Neural cell (in vitro differentiated cells): Measurements from ENCODE around the gene MTCH1. TPM values are rescaled to one million over a fixed set of nuclear protein-coding genes. Genes with fewer than 3 reads are reported as not detected.
"Not testable (repeated sequence)": the region's sequence is repeated elsewhere in the genome, so short reads cannot be mapped to it uniquely, and the experiment has no call there.

Experiments
- H2AFZ ChIP-seq: fragments of 200-600, 300-800 bp; sonication (generic), shearing (Covaris generic); 2 replicates; pipeline ENCODE4 v1.6.0; 2014; ENCODE audit warnings: low read depth, mild to moderate bottlenecking, antibody characterized with exemption, low read length, moderate library complexity
- H3F3A ChIP-seq: fragments of 200-600 bp; shearing (Covaris generic); 2 replicates; pipeline ENCODE4 v1.6.1; 2016; ENCODE audit warnings: mild to moderate bottlenecking, moderate library complexity, mixed read lengths, antibody characterized with exemption, low read length; ENCODE audit not compliant: insufficient read depth, poor library complexity, severe bottlenecking
- H3K27ac ChIP-seq: fragments of 200-600, 300-800 bp; sonication (generic), shearing (Covaris generic); 2 replicates; pipeline ENCODE4 v1.5.1; 2014; ENCODE audit warnings: mild to moderate bottlenecking, low read length, moderate library complexity
- H3K27me3 ChIP-seq: fragments of 300-800, 200-600 bp; sonication (generic), shearing (Covaris generic); 2 replicates; pipeline ENCODE4 v1.6.0; 2014; ENCODE audit warnings: mild to moderate bottlenecking, low read depth, low read length, moderate library complexity; ENCODE audit not compliant: insufficient read depth
- H3K36me3 ChIP-seq: fragments of 300-800, 200-600 bp; sonication (generic), shearing (Covaris generic); 2 replicates; pipeline ENCODE4 v1.5.1; 2014; ENCODE audit warnings: mild to moderate bottlenecking, antibody characterized with exemption, low read length, moderate library complexity; ENCODE audit not compliant: insufficient read depth
- H3K4me2 ChIP-seq: fragments of 300-800, 200-600 bp; sonication (generic), shearing (Covaris generic); 2 replicates; pipeline ENCODE4 v1.6.0; 2014; ENCODE audit warnings: mild to moderate bottlenecking, low read length
- H3K4me3 ChIP-seq: fragments of 300-800, 200-600 bp; sonication (generic), shearing (Covaris generic); 2 replicates; pipeline ENCODE4 v1.5.1; 2014; ENCODE audit warnings: mild to moderate bottlenecking, low read length, moderate library complexity
- H3K79me2 ChIP-seq: fragments of 200-600 bp; shearing (Covaris generic); replicated peaks from 2 replicates; pipeline ENCODE4 v1.6.0; 2014; ENCODE audit warnings: mild to moderate bottlenecking, low read length, moderate library complexity; ENCODE audit not compliant: insufficient read depth
- H3K9ac ChIP-seq: fragments of 300-800, 200-600 bp; sonication (generic), shearing (Covaris generic); 2 replicates; pipeline ENCODE4 v1.6.1; 2016; ENCODE audit warnings: mild to moderate bottlenecking, low read length, mixed read lengths
- H3K9me2 ChIP-seq: fragments of 200-600 bp; shearing (Covaris generic); 2 replicates; pipeline ENCODE4 v1.6.1; 2016; ENCODE audit warnings: mild to moderate bottlenecking, low read length, mixed read lengths; ENCODE audit not compliant: insufficient read depth
- H3K9me3 ChIP-seq: fragments of 200-600, 300-800 bp; sonication (generic), shearing (Covaris generic); 2 replicates; pipeline ENCODE4 v1.6.1; 2016; ENCODE audit warnings: mild to moderate bottlenecking, mixed run types, low read length, moderate library complexity, mixed read lengths
- H4K20me1 ChIP-seq: fragments of 200-600 bp; shearing (Covaris generic); 2 replicates; pipeline ENCODE4 v1.6.1; 2016; ENCODE audit warnings: mild to moderate bottlenecking, mixed run types; ENCODE audit not compliant: insufficient read depth
- EP300 ChIP-seq: fragments of 450-650 bp; conservative IDR thresholded peaks from 2 replicates; pipeline ENCODE4 v1.6.1; 2014; ENCODE audit warnings: antibody characterized with exemption, mild to moderate bottlenecking, moderate library complexity; ENCODE audit not compliant: poor library complexity, severe bottlenecking
- EZH2 ChIP-seq: fragments of 200-600, 300-800 bp; shearing (Covaris generic), sonication (generic); IDR thresholded peaks from 2 replicates; pipeline ENCODE4 v1.6.1; 2014; ENCODE audit warnings: antibody characterized with exemption, low read length, borderline replicate concordance, mild to moderate bottlenecking; ENCODE audit not compliant: insufficient read depth, poor library complexity, severe bottlenecking
- MXI1 ChIP-seq: fragments of 450-650 bp; conservative IDR thresholded peaks from 2 replicates; pipeline ENCODE4 v1.6.1; 2014; ENCODE audit warnings: antibody characterized with exemption, mild to moderate bottlenecking; ENCODE audit not compliant: poor library complexity, severe bottlenecking
- POLR2AphosphoS5 ChIP-seq: IDR thresholded peaks from 2 replicates; pipeline ENCODE4 v1.6.1; 2012
- RAD21 ChIP-seq: fragments of 450-650 bp; conservative IDR thresholded peaks from 2 replicates; pipeline ENCODE4 v1.6.1; 2014; ENCODE audit warnings: antibody characterized with exemption, mild to moderate bottlenecking, moderate library complexity
- SMC3 ChIP-seq: fragments of 450-650 bp; conservative IDR thresholded peaks from 2 replicates; pipeline ENCODE4 v1.6.1; 2014; ENCODE audit warnings: antibody characterized with exemption, mild to moderate bottlenecking, moderate library complexity; ENCODE audit not compliant: poor library complexity
- TAF1 ChIP-seq: IDR thresholded peaks from 2 replicates; pipeline ENCODE4 v1.6.1; 2012; ENCODE audit warnings: low read depth
- polyA plus RNA-seq: library from polyadenylated mRNA; depleted of rRNA; stranded (reverse); fragments of >200 nt; gene quantifications from 2 replicates; pipeline ENCODE4 v1.2.3, GENCODE V29; 2014
- TF ChIP-seq, protein P1 (sequence below): IDR thresholded peaks from 2 replicates; pipeline ENCODE4 v1.6.1; 2012; ENCODE audit warnings: borderline replicate concordance
- TF ChIP-seq, protein P2 (sequence below): fragments of 450-650 bp; IDR thresholded peaks from 2 replicates; pipeline ENCODE4 v1.5.1; 2014; ENCODE audit warnings: antibody characterized with exemption, mild to moderate bottlenecking, moderate library complexity; ENCODE audit not compliant: poor library complexity, severe bottlenecking

Gene MTCH1
- polyA plus RNA-seq, 1 donor from 2014 or later, result 217 TPM

DNA sequence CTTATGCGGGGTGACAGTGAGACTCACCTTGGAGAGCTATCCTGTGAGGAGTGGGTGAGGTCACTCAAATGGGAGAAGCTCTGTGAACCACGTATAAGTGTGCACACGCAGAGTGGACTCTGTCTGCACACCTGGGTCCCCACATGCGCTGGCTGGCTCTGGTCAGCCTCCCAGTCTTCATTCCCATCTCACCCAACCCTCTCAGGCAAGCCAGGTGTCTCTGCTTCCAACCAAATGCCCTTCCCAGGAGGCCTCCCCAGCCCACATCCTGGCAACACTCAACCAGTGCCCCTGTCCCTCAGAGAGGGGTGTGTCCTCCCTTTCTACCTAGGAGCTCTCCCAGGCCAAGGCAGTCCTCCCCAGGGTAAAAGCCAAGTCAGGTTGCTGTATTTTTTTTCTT lies 39.5 kb downstream of the MTCH1 start (continued):
- TF ChIP-seq RAD21, result no peak

DNA sequence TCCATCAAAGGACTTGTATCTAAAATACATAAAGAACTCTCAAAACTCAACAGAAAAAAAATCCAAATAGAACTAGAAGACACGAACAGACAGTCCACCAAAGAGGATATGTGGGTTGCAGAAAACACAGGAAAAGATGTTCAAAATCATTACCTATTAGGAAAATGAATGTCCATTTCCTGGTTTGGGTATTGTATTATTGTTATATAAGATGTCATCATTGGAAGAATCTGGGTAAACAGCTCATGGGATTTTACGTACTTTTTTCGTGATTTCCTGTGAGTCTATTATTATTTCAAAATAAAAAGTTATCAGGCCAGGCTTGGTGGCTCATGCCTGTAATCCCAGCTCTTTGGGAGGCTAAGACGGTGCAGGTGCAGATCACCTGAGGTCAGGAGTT lies 40.7 kb downstream of the MTCH1 start:
- Histone ChIP-seq H3K36me3 (no peaks in the 10 kb centered on the region), H3K9me2 (no peaks in the 10 kb centered on the region), H3K79me2 (no peaks in the 10 kb centered on the region), H2AFZ (no peak overlapping the region), H3K27ac (no peak overlapping the region), H3F3A (no peaks in the 10 kb centered on the region), H4K20me1 (no peaks in the 10 kb centered on the region), H3K27me3 (no peaks in the 10 kb centered on the region), H3K9ac (no peak overlapping the region), H3K9me3 (no peaks in the 10 kb centered on the region), H3K4me2 (no peak overlapping the region), H3K4me3 (no peak overlapping the region)
- TF ChIP-seq EZH2, result no peak
- TF ChIP-seq SMC3, result no peak
- TF ChIP-seq, protein P1, sequence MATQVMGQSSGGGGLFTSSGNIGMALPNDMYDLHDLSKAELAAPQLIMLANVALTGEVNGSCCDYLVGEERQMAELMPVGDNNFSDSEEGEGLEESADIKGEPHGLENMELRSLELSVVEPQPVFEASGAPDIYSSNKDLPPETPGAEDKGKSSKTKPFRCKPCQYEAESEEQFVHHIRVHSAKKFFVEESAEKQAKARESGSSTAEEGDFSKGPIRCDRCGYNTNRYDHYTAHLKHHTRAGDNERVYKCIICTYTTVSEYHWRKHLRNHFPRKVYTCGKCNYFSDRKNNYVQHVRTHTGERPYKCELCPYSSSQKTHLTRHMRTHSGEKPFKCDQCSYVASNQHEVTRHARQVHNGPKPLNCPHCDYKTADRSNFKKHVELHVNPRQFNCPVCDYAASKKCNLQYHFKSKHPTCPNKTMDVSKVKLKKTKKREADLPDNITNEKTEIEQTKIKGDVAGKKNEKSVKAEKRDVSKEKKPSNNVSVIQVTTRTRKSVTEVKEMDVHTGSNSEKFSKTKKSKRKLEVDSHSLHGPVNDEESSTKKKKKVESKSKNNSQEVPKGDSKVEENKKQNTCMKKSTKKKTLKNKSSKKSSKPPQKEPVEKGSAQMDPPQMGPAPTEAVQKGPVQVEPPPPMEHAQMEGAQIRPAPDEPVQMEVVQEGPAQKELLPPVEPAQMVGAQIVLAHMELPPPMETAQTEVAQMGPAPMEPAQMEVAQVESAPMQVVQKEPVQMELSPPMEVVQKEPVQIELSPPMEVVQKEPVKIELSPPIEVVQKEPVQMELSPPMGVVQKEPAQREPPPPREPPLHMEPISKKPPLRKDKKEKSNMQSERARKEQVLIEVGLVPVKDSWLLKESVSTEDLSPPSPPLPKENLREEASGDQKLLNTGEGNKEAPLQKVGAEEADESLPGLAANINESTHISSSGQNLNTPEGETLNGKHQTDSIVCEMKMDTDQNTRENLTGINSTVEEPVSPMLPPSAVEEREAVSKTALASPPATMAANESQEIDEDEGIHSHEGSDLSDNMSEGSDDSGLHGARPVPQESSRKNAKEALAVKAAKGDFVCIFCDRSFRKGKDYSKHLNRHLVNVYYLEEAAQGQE, result no peak
- TF ChIP-seq MXI1, result no peak
- no peak for TF ChIP-seq RAD21
- TF ChIP-seq, protein P2, sequence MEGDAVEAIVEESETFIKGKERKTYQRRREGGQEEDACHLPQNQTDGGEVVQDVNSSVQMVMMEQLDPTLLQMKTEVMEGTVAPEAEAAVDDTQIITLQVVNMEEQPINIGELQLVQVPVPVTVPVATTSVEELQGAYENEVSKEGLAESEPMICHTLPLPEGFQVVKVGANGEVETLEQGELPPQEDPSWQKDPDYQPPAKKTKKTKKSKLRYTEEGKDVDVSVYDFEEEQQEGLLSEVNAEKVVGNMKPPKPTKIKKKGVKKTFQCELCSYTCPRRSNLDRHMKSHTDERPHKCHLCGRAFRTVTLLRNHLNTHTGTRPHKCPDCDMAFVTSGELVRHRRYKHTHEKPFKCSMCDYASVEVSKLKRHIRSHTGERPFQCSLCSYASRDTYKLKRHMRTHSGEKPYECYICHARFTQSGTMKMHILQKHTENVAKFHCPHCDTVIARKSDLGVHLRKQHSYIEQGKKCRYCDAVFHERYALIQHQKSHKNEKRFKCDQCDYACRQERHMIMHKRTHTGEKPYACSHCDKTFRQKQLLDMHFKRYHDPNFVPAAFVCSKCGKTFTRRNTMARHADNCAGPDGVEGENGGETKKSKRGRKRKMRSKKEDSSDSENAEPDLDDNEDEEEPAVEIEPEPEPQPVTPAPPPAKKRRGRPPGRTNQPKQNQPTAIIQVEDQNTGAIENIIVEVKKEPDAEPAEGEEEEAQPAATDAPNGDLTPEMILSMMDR, result no peak
- TF ChIP-seq TAF1, result no peak
- no peak for TF ChIP-seq POLR2AphosphoS5
- TF ChIP-seq EP300, result no peak

DNA sequence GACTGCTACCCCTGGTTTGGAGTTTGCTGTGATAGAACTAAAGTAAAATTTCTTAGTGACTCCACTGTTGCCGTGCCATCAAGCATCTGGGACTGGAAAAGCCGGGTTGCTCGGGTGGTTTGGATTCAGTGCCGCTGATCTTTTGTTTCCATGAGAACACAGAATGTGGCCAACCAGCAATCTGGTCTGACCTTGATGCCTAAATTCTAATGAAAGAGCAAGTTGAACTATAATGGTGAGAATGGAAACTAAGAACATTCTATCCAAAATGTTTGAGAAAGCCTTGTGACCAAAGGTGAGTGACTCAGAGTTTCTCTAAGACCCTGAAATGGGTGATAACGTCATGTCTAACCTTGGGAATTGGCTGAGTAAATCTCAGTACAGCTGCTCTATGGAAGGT lies 41.3 kb downstream of the MTCH1 start:
- Histone ChIP-seq H3K9ac (no peak overlapping the region), H3K9me2 (no peaks in the 10 kb centered on the region), H3K36me3 (no peaks in the 10 kb centered on the region), H3K4me3 (no peak overlapping the region), H4K20me1 (no peaks in the 10 kb centered on the region), H3F3A (no peaks in the 10 kb centered on the region), H3K9me3 (no peaks in the 10 kb centered on the region), H2AFZ (no peak overlapping the region), H3K79me2 (no peaks in the 10 kb centered on the region), H3K27ac (no peak overlapping the region), H3K27me3 (no peaks in the 10 kb centered on the region), H3K4me2 (no peak overlapping the region)
- TF ChIP-seq, protein P1, result no peak
- TF ChIP-seq MXI1, result no peak
- TF ChIP-seq POLR2AphosphoS5, result no peak
- TF ChIP-seq, protein P2, result no peak
- no peak for TF ChIP-seq SMC3
- no peak for TF ChIP-seq TAF1
- no peak for TF ChIP-seq EP300
- TF ChIP-seq RAD21, result no peak
- TF ChIP-seq EZH2, result no peak

DNA sequence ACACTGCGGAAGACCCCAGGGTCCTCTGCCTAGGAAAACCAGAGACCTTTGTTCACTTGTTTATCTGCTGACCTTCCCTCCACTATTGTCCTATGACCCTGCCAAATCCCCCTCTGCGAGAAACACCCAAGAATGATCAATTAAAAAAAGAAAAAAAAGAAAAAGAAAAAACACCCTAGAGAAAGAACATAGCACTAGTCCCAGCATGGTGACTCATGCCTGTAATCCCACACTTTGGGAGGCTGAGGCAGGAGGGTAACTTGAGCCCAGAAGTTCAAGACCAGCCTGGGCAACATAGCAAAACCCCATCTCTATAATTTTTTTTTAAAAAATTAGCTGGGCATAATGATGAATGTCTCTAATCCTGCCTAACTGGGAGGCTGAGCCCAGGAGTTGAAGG lies 43.7 kb downstream of the MTCH1 start:
- H3K9me3 ChIP-seq, H3K4me3 ChIP-seq, H3K27me3 ChIP-seq, H3K9me2 ChIP-seq, H3K36me3 ChIP-seq, H2AFZ ChIP-seq, H3F3A ChIP-seq, H3K79me2 ChIP-seq, H3K4me2 ChIP-seq, H4K20me1 ChIP-seq, H3K27ac ChIP-seq, H3K9ac ChIP-seq: not testable (repeated sequence)
